BE2C (cell line): ENCODE data around the gene TMEM203.

Source experiments
- DNase-seq: peaks from one replicate; pipeline ENCODE4 v3.0.0-alpha.2; 2020
- H3K27me3 ChIP-seq: fragments of 250-450 bp; sonication (Bioruptor Pico); 2 replicates; pipeline ENCODE4 v1.5.1; 2020; ENCODE audit warnings: mild to moderate bottlenecking
- H3K36me3 ChIP-seq: fragments of 250-450 bp; sonication (Bioruptor Pico); 2 replicates; pipeline ENCODE4 v1.5.1; 2020; ENCODE audit warnings: mild to moderate bottlenecking
- H3K4me1 ChIP-seq: fragments of 250-450 bp; sonication (Bioruptor Pico); 2 replicates; pipeline ENCODE4 v1.5.1; 2020
- H3K4me3 ChIP-seq: 2 replicates; pipeline ENCODE4 v1.5.1; 2011; ENCODE audit warnings: low read depth, low read length
- H3K9me3 ChIP-seq: fragments of 250-450 bp; sonication (Bioruptor Pico); 2 replicates; pipeline ENCODE4 v1.5.1; 2020
- CTCF ChIP-seq: IDR thresholded peaks from 2 replicates; pipeline ENCODE4 v1.5.1; 2012; ENCODE audit warnings: mild to moderate bottlenecking, low read depth, low read length

TMEM203 gene

GRCh38 chr9:137201205-137201868, 4.1 kb downstream of the TMEM203 start:
- no peak for DNase-seq
- TF ChIP-seq CTCF: no peak
- no peaks in the 10 kb centered on the region for H3K27me3 ChIP-seq
- peak overlapping the region; percentile 74 for H3K4me3 ChIP-seq
- H3K36me3 ChIP-seq: no peaks in the 10 kb centered on the region
- H3K9me3 ChIP-seq: no peaks in the 10 kb centered on the region
- peaks cover 9% of the 10 kb centered on the region for H3K4me1 ChIP-seq

- Histone ChIP-seq H3K27me3 (no peaks in the 10 kb centered on the region), H3K4me1 (peaks cover 9% of the 10 kb centered on the region), H3K36me3 (no peaks in the 10 kb centered on the region; the same call in 1 of the 2 replicates), H3K9me3 (no peaks in the 10 kb centered on the region), H3K4me3 (peak within 1 kb of the TSS; percentile 74)
- DNase-seq: peak; percentile 100
- TF ChIP-seq CTCF: no peak
Measured at GRCh38 chr9:137200311-137201204, 4.9 kb downstream of the TMEM203 start, which contains the start of gene TPRN. TSS of gene TPRN (minus strand) at chr9:137200741. CDS start at chr9:137200711, 30 bp downstream.

- no peaks in the 10 kb centered on the region for H3K27me3 ChIP-seq
- no peak for TF ChIP-seq CTCF
- peak overlapping the region; percentile 48 for H3K4me3 ChIP-seq
- H3K36me3 ChIP-seq: no peaks in the 10 kb centered on the region; the same call in 1 of the 2 replicates
- no peaks in the 10 kb centered on the region for H3K9me3 ChIP-seq
- peaks cover 12% of the 10 kb centered on the region for H3K4me1 ChIP-seq
- DNase-seq: no peak
Measured at GRCh38 chr9:137199411-137200121, 5.9 kb downstream of the TMEM203 start.

- H3K4me1 ChIP-seq: peaks cover 12% of the 10 kb centered on the region
- H3K36me3 ChIP-seq: no peaks in the 10 kb centered on the region; the same call in 1 of the 2 replicates
- H3K9me3 ChIP-seq: no peaks in the 10 kb centered on the region
- no peak for DNase-seq
- no peaks in the 10 kb centered on the region for H3K27me3 ChIP-seq
- no peak overlapping the region for H3K4me3 ChIP-seq
- TF ChIP-seq CTCF: no peak
Measured at GRCh38 chr9:137198902-137199283, 6.6 kb downstream of the TMEM203 start.

GRCh38 chr9:137198051-137198901, 7.2 kb downstream of the TMEM203 start:
- no peak for TF ChIP-seq CTCF
- no peak for DNase-seq
- Histone ChIP-seq H3K9me3 (no peaks in the 10 kb centered on the region), H3K27me3 (no peaks in the 10 kb centered on the region), H3K36me3 (no peaks in the 10 kb centered on the region; the same call in 1 of the 2 replicates), H3K4me3 (no peak overlapping the region), H3K4me1 (peaks cover 12% of the 10 kb centered on the region)
